A549 (cell line): ENCODE data around the gene ANKS6. TPM values are rescaled to one million over a fixed set of nuclear protein-coding genes. Genes with fewer than 3 reads are reported as not detected.

Source experiments
- ATAC-seq, 2 experiments: fragments of 200-7000 bp in 1 of 2; fragments of >200 bp in 1 of 2; cut with Nextera tagmentation in 1 of 2; cut with Tn5 transposase in 1 of 2; 3 replicates each; pipeline versions ENCODE4 v1.8.0 to v1.9.1; 2018 to 2020; ENCODE audit warnings: mild to moderate bottlenecking in 1 of 2, moderate library complexity in 1 of 2
- CTCF ChIA-PET: fragments of 300-600 bp; sonication (Branson Sonifier 250); formaldehyde crosslinking; extraction: SDS; loops from one replicate; lab custom pipeline; 2021; ENCODE audit warnings: antibody characterized with exemption, inconsistent platforms; lab: Yijun Ruan, JAX
- POLR2A ChIA-PET: fragments of 350-600 bp; formaldehyde crosslinking; extraction: SDS; loops from one replicate; lab custom pipeline; 2021; ENCODE audit warnings: antibody characterized with exemption, inconsistent platforms; lab: Yijun Ruan, JAX
- DNase-seq, 2 experiments: peaks; one replicate each; pipeline versions ENCODE4 v3.0.0 to v3.0.0-alpha.2; 2011 to 2016; ENCODE audit warnings: low read depth in 1 of 2, low spot score in 1 of 2
- FAIRE-seq: peaks from 2 replicates; lab custom pipeline; 2011; peaks lifted over from hg19 to GRCh38; lab: Jason Lieb, UNC
- H3K27ac ChIP-seq, 2 experiments: fragments of >200 bp; sonication (Bioruptor Twin); formaldehyde crosslinking; 3 replicates each; pipeline ENCODE4 v1.5.1; 2016 to 2017
- H3K4me1 ChIP-seq: fragments of >200 bp; sonication (Bioruptor Twin); formaldehyde crosslinking; 3 replicates; pipeline ENCODE4 v1.6.1; 2016
- H3K4me2 ChIP-seq: fragments of >200 bp; sonication (Bioruptor Twin); formaldehyde crosslinking; 3 replicates; pipeline ENCODE4 v1.6.1; 2016
- H3K4me3 ChIP-seq: fragments of >200 bp; sonication (Bioruptor Twin); formaldehyde crosslinking; 3 replicates; pipeline ENCODE4 v1.5.1; 2016
- H3K9me3 ChIP-seq: fragments of >200 bp; sonication (Bioruptor Twin); formaldehyde crosslinking; 3 replicates; pipeline ENCODE4 v1.6.1; 2016
- BHLHE40 ChIP-seq: IDR thresholded peaks from 2 replicates; pipeline ENCODE4 v1.6.1; 2012; ENCODE audit warnings: low read depth, low read length, inconsistent platforms
- CEBPB ChIP-seq, 2 experiments: fragments of >200 bp in 1 of 2; sonication (Bioruptor Twin) in 1 of 2; formaldehyde crosslinking in 1 of 2; IDR thresholded peaks; 2 replicates each; pipeline ENCODE4 v1.6.1; 2012 to 2016
- EHF ChIP-seq: fragments of 250-450 bp; sonication (Bioruptor Pico); IDR thresholded peaks from 2 replicates; pipeline ENCODE4 v1.5.0; 2020; ENCODE audit warnings: mild to moderate bottlenecking
- EP300 ChIP-seq, 2 experiments: fragments of >200 bp; sonication (Bioruptor Twin); formaldehyde crosslinking; IDR thresholded peaks; 2 replicates in 1 of 2; 3 replicates in 1 of 2; pipeline ENCODE4 v1.6.1; 2016 to 2017
- ESRRA ChIP-seq: fragments of 150-350 bp; IDR thresholded peaks from 2 replicates; pipeline ENCODE4 v1.6.1; 2014; ENCODE audit warnings: mild to moderate bottlenecking, low read length, borderline replicate concordance
- FOSB ChIP-seq: fragments of 250-450 bp; sonication (Bioruptor Pico); IDR thresholded peaks from 2 replicates; pipeline ENCODE4 v1.5.0; 2020; ENCODE audit warnings: mild to moderate bottlenecking, moderate library complexity
- FOXS1 ChIP-seq: fragments of 250-450 bp; sonication (Bioruptor Pico); IDR thresholded peaks from 2 replicates; pipeline ENCODE4 v1.5.0; 2020; ENCODE audit warnings: mild to moderate bottlenecking, moderate library complexity
- HOXB13 ChIP-seq: fragments of 250-450 bp; sonication (Bioruptor Pico); IDR thresholded peaks from 2 replicates; pipeline ENCODE4 v1.5.0; 2020; ENCODE audit warnings: low read depth, mild to moderate bottlenecking, moderate library complexity
- KDM1A ChIP-seq: fragments of 200-600 bp; sonication (generic); IDR thresholded peaks from 2 replicates; pipeline ENCODE4 v1.6.1; 2016; ENCODE audit warnings: low read depth, mild to moderate bottlenecking
- MAFK ChIP-seq: fragments of 450-650 bp; IDR thresholded peaks from 2 replicates; pipeline ENCODE4 v1.6.1; 2014; ENCODE audit not compliant: partially characterized antibody
- NFE2L2 ChIP-seq: fragments of 150-350 bp; conservative IDR thresholded peaks from 2 replicates; pipeline ENCODE4 v1.6.1; 2014; ENCODE audit warnings: low read length
- PHF8 ChIP-seq: fragments of 200-600 bp; sonication (generic); IDR thresholded peaks from 2 replicates; pipeline ENCODE4 v1.6.1; 2016; ENCODE audit warnings: low read depth, mild to moderate bottlenecking, antibody characterized with exemption, moderate library complexity, borderline replicate concordance
- RAD21 ChIP-seq, 2 experiments: fragments of >200 bp in 1 of 2; sonication (Bioruptor Twin) in 1 of 2; formaldehyde crosslinking in 1 of 2; IDR thresholded peaks in 1 of 2; conservative IDR thresholded peaks in 1 of 2; 2 replicates in 1 of 2; 3 replicates in 1 of 2; pipeline ENCODE4 v1.6.1; 2012 to 2018; ENCODE audit warnings: inconsistent platforms in 1 of 2
- RNF2 ChIP-seq: fragments of 200-600 bp; sonication (generic); IDR thresholded peaks from 2 replicates; pipeline ENCODE4 v1.6.1; 2016; ENCODE audit warnings: low read depth, mild to moderate bottlenecking, antibody characterized with exemption, moderate library complexity, borderline replicate concordance
- SREBF2 ChIP-seq: fragments of 450-650 bp; IDR thresholded peaks from 2 replicates; pipeline ENCODE4 v1.6.1; 2014; ENCODE audit warnings: mild to moderate bottlenecking, moderate library complexity
- TFCP2L1 ChIP-seq: fragments of 250-450 bp; sonication (Bioruptor Pico); IDR thresholded peaks from 2 replicates; pipeline ENCODE4 v1.5.0; 2021; ENCODE audit warnings: mild to moderate bottlenecking
- TP53 ChIP-seq: fragments of 250-450 bp; sonication (Bioruptor Pico); IDR thresholded peaks from 2 replicates; pipeline ENCODE4 v1.5.0; 2021; ENCODE audit warnings: mild to moderate bottlenecking, moderate library complexity
- ZC3H11A ChIP-seq: fragments of 450-650 bp; IDR thresholded peaks from 2 replicates; pipeline ENCODE4 v1.6.1; 2014; ENCODE audit warnings: antibody characterized with exemption, mild to moderate bottlenecking
- ZFP36 ChIP-seq: fragments of 450-650 bp; IDR thresholded peaks from 2 replicates; pipeline ENCODE4 v1.6.1; 2014; ENCODE audit warnings: borderline replicate concordance; ENCODE audit not compliant: partially characterized antibody
- ZSCAN20 ChIP-seq: fragments of 250-450 bp; sonication (Bioruptor Pico); IDR thresholded peaks from 2 replicates; pipeline ENCODE4 v1.8.0; 2022; ENCODE audit warnings: mild to moderate bottlenecking, moderate library complexity
- WGBS: methylation state at CpG from one replicate; pipeline ENCODE4 v1.1.6; 2017; ENCODE audit errors: missing lambda C conversion rate; 5-methylcytosine and 5-hydroxymethylcytosine counted together
- polyA plus RNA-seq, 4 experiments: library from polyadenylated mRNA; depleted of rRNA in 3 of 4; stranded (reverse); fragments of >200 nt; fragmentation: RNase III in 1 of 4; extraction: RNeasy Plus Mini Kit Qiagen cat#74134 plus additional on column Dnase treatment in 1 of 4; gene quantifications; 2 replicates in 3 of 4; 3 replicates in 1 of 4; pipeline ENCODE4 v1.2.3, GENCODE V29; 2011 to 2017
- TF ChIP-seq, protein P1 (sequence below): IDR thresholded peaks from 2 replicates; pipeline ENCODE4 v1.6.1; 2012
- TF ChIP-seq, protein P2 (sequence below): fragments of >200 bp; sonication (Bioruptor Twin); formaldehyde crosslinking; IDR thresholded peaks from 3 replicates; pipeline ENCODE4 v1.6.1; 2016
- TF ChIP-seq, protein P3 (sequence below): fragments of 250-450 bp; sonication (Bioruptor Pico); IDR thresholded peaks from 2 replicates; pipeline ENCODE4 v1.5.0; 2020; ENCODE audit warnings: low read depth, mild to moderate bottlenecking, moderate library complexity

ANKS6 gene
- polyA plus RNA-seq, 2 of the 4 experiments (the other 2 are of a cell fraction): 14.7 to 15.2 TPM

DNA sequence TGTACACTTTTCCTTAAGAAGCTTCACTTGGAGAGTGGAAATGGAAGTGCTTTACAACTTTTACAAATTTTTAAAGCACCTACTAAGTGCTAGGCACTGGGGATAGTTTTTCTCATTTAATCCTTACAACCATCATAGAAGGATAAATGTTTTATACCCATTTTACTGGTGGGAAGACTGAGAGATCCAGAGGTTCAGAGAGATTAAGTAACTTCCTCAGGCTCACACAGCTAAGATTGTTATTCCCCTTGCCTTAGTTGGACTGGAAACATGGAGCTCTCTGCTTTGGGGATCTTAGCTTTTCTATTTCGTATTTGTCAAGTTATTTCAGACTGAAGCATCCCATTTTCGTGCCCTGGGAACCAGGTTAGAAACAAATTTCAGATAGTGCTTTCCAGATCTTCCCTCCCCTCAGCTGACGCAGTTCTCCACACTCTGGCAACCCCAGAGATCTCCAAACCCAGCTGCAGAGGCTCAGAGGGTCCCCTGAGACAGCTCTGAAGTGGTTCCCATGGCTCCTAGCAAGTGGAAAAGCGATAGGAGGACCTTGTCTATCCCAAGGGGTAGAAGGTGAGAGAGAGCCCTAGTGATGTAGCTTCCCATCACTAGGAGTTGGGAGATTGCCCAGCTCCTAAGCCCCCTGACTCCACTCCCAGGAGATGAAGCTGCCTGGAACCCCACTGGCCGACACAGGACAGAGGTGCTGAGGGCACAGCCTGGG is 71.4 kb downstream of the ANKS6 start:
- DNase-seq (no peak), FAIRE-seq (no peak), ATAC-seq (no peak)
- ChIA-PET CTCF (interaction anchor here (0.9 to 3.2 kb wide), 6 partner anchors 9 to 409 kb away, joined by 3 to 14 read pairs (median 4); no protein-coding TSS in a partner anchor), POLR2A (interaction anchor here (0.5 kb wide), 1 partner anchor 435 kb away, joined by 3 read pairs; no protein-coding TSS in a partner anchor)
- H3K9me3 ChIP-seq: peaks cover 9% of the 10 kb centered on the region; the same call in 2 of the 3 replicates
- H3K4me1 ChIP-seq: no peaks in the 10 kb centered on the region
- no peak overlapping the region for H3K4me2 ChIP-seq
- TF ChIP-seq, protein P1, sequence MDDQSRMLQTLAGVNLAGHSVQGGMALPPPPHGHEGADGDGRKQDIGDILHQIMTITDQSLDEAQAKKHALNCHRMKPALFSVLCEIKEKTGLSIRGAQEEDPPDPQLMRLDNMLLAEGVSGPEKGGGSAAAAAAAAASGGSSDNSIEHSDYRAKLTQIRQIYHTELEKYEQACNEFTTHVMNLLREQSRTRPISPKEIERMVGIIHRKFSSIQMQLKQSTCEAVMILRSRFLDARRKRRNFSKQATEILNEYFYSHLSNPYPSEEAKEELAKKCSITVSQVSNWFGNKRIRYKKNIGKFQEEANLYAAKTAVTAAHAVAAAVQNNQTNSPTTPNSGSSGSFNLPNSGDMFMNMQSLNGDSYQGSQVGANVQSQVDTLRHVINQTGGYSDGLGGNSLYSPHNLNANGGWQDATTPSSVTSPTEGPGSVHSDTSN: no peak
- TF ChIP-seq ESRRA: no peak
- TF ChIP-seq CEBPB (IDR thresholded peaks at IDR 0.05): no peak
- no peak for TF ChIP-seq ZC3H11A
- TF ChIP-seq MAFK: no peak
- no peak for TF ChIP-seq NFE2L2
- TF ChIP-seq EP300 (IDR thresholded peaks at IDR 0.05): no peak
- TF ChIP-seq EHF (CRISPR knock-in tag): no peak
- TF ChIP-seq PHF8: no peak
- WGBS: 1% methylated on average over 5 of the region's 5 CpGs
- H3K4me3 ChIP-seq: no peak overlapping the region
- H3K27ac ChIP-seq: no peak overlapping the region

DNA sequence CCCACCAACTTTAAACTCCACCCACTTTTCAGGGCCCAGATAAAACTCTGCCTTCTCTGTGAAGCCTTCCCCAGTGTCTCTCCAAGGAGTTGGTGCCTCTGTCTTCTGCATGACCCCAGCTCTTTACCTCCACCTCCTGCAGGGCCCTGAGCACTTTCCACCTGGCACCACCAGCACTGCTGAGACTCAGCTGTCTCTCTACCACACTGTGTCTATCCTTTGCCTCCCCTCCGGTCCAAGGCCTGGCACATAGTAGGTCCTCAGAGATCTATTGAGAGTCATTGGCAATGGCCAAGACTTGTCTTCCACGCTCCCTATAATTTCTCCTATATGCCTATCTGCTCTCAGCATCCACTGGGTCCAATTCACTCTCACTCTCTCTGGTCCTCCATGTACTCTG is 74.7 kb downstream of the ANKS6 start:
- WGBS: 32% methylated on average over 2 of the region's 2 CpGs
- H3K27ac ChIP-seq: no peak overlapping the region
- POLR2A ChIA-PET: no interaction called here
- H3K4me2 ChIP-seq: no peak overlapping the region
- CTCF ChIA-PET: interaction anchor here (1.1 kb wide), 1 partner anchor 406 kb away, joined by 3 read pairs; no protein-coding TSS in a partner anchor
- H3K9me3 ChIP-seq: peaks cover 9% of the 10 kb centered on the region; the same call in 2 of the 3 replicates
- FAIRE-seq (no peak), DNase-seq (no peak), ATAC-seq (no peak)
- TF ChIP-seq, protein P2, sequence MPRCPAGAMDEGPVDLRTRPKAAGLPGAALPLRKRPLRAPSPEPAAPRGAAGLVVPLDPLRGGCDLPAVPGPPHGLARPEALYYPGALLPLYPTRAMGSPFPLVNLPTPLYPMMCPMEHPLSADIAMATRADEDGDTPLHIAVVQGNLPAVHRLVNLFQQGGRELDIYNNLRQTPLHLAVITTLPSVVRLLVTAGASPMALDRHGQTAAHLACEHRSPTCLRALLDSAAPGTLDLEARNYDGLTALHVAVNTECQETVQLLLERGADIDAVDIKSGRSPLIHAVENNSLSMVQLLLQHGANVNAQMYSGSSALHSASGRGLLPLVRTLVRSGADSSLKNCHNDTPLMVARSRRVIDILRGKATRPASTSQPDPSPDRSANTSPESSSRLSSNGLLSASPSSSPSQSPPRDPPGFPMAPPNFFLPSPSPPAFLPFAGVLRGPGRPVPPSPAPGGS: no peak
- TF ChIP-seq, protein P3, sequence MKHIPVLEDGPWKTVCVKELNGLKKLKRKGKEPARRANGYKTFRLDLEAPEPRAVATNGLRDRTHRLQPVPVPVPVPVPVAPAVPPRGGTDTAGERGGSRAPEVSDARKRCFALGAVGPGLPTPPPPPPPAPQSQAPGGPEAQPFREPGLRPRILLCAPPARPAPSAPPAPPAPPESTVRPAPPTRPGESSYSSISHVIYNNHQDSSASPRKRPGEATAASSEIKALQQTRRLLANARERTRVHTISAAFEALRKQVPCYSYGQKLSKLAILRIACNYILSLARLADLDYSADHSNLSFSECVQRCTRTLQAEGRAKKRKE (CRISPR knock-in tag): no peak
- TF ChIP-seq FOSB (CRISPR knock-in tag) (no peak), RAD21 (conservative IDR thresholded peaks at IDR 0.05 in 1 of 2, IDR thresholded peaks at IDR 0.05 in 1 of 2) (no peak), SREBF2 (no peak), TFCP2L1 (CRISPR knock-in tag) (no peak), KDM1A (no peak), TP53 (CRISPR knock-in tag) (no peak), FOXS1 (CRISPR knock-in tag) (no peak), HOXB13 (no peak)
- no peaks in the 10 kb centered on the region for H3K4me1 ChIP-seq
- H3K4me3 ChIP-seq: no peak overlapping the region

DNA sequence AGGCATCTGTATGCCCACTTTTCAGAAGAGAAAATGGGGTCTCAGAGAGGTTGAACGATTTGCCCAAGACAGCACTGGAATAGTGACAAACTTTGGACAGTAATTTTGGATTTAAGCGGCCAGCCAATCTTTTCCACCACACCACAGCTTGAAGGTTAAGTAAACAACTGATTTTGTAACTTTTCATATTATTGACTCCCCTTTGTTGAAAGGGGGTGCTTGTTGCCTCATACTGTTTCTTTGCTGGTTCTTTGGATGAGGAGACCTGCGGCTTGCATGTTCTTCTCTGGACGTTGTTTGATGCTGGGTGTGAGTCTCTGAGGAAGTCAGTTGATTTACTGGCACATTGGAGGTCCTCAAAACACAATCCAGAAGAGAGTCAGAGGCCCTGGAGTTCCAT is 76.0 kb downstream of the ANKS6 start:
- Histone ChIP-seq H3K4me3 (no peak overlapping the region), H3K9me3 (peaks cover 9% of the 10 kb centered on the region; the same call in 2 of the 3 replicates), H3K27ac (no peak overlapping the region), H3K4me1 (no peaks in the 10 kb centered on the region), H3K4me2 (no peak overlapping the region)
- CTCF ChIA-PET: interaction anchor here (0.6 to 0.8 kb wide), 2 partner anchors 53 to 405 kb away, joined by 3 to 4 read pairs; no protein-coding TSS in a partner anchor
- no peak for ATAC-seq
- FAIRE-seq: no peak
- WGBS: 21% methylated on average over 4 of the region's 4 CpGs
- POLR2A ChIA-PET: no interaction called here
- no peak for TF ChIP-seq ZFP36
- no peak for TF ChIP-seq RNF2
- TF ChIP-seq BHLHE40: no peak
- TF ChIP-seq HOXB13: no peak
- no peak for TF ChIP-seq ZSCAN20
- no peak for TF ChIP-seq SREBF2
- DNase-seq: no peak
